Activated T-helper 2 cell treated with anti-CD3 and anti-CD28 coated beads, Interferon-gamma antibody, Interleukin-2, Interleukin-4, amounts not matched to agents 10 μg/mL and 5 μg/mL and 100 μg/mL, durations not matched to agents 14 hours and 24 hours and 36 hours (primary cell): ENCODE measurements around the gene CADM2. TPM values are rescaled to one million over a fixed set of nuclear protein-coding genes. Genes with fewer than 3 reads are reported as not detected.

Experiments
- DNase-seq: peaks from one replicate; pipeline ENCODE4 v3.0.0; 2021; ENCODE audit warnings: low spot score
- H3K27ac Mint-ChIP-seq: one replicate; pipeline ENCODE4 v1.8.0; 2021; ENCODE audit warnings: mixed read lengths
- H3K27me3 Mint-ChIP-seq: one replicate; pipeline ENCODE4 v1.8.0; 2021; ENCODE audit warnings: low read depth, mixed read lengths
- H3K36me3 Mint-ChIP-seq: one replicate; pipeline ENCODE4 v1.8.0; 2021; ENCODE audit warnings: low read depth, mixed read lengths
- H3K4me1 Mint-ChIP-seq: one replicate; pipeline ENCODE4 v1.8.0; 2021; ENCODE audit warnings: low read depth, mixed read lengths
- H3K4me3 Mint-ChIP-seq: one replicate; pipeline ENCODE4 v1.8.0; 2021; ENCODE audit warnings: low read depth, mild to moderate bottlenecking, moderate library complexity, mixed read lengths
- H3K9me3 Mint-ChIP-seq: one replicate; pipeline ENCODE4 v1.8.0; 2021; ENCODE audit warnings: mixed read lengths
- intact Hi-C: fragments of 100-400 bp; cut with micrococcal nuclease; formaldehyde crosslinking; loops from one replicate; pipeline ENCODE4 v1.15.1; 2023
- total RNA-seq: library from RNA; stranded (reverse); gene quantifications from 2 replicates; pipeline ENCODE4 v1.2.3, GENCODE V29; 2022

Gene CADM2
- total RNA-seq, 1 donor from 2014 or later: not detected

DNA sequence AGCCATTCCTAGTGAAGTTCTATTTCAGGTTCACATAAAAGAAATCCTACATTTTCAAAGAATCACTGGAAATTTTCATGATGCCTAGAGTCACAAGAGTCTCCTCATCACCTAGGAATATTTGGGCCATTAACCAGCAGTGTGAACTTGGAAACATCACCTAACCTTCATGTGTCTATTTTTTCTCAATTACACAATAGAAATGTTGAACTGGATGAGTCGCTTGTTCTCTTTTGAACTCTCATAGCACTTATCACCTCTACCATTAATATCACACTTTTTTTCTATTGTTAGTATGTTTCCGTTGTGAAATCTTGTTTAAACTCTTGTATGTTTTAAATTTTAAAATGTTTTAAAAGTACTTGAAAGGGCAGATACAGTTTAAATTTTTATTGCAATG, 371.3 kb downstream of the CADM2 start:
- no peaks in the 10 kb centered on the region for H3K36me3 Mint-ChIP-seq
- no peak for DNase-seq
- H3K4me1 Mint-ChIP-seq: no peaks in the 10 kb centered on the region
- H3K27me3 Mint-ChIP-seq: no peaks in the 10 kb centered on the region
- intact Hi-C loops: no loop called here
- peaks cover 7% of the 10 kb centered on the region for H3K9me3 Mint-ChIP-seq
- H3K4me3 Mint-ChIP-seq: no peak overlapping the region
- H3K27ac Mint-ChIP-seq: no peak overlapping the region

DNA sequence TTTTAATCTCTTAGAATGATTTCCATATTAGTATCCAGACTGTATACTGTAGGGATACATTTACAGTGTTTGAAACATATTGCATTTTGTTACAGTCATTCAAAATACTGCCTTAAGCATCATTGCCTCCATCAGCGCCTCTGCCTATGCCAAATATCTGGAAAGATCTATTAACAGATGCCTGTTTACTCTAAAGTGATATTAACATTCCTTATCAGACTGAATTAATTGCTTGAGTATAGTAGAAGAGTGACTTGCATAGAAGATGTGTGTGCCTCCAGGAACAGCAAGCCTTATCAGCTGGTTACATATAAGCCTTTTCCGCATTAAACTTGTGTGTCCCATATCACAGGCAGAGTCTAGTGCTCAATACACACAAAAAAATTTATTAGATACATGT, 379.1 kb downstream of the CADM2 start:
- Mint-ChIP-seq H3K36me3 (no peaks in the 10 kb centered on the region), H3K27ac (no peak overlapping the region), H3K9me3 (peaks cover 6% of the 10 kb centered on the region), H3K4me3 (no peak overlapping the region), H3K4me1 (no peaks in the 10 kb centered on the region), H3K27me3 (no peaks in the 10 kb centered on the region)
- DNase-seq: no peak
- intact Hi-C loops: no loop called here

- Mint-ChIP-seq H3K27ac (no peak overlapping the region), H3K4me1 (no peaks in the 10 kb centered on the region), H3K4me3 (no peak overlapping the region), H3K36me3 (no peaks in the 10 kb centered on the region), H3K9me3 (peaks cover 5% of the 10 kb centered on the region), H3K27me3 (no peaks in the 10 kb centered on the region)
- intact Hi-C loops: no loop called here
- no peak for DNase-seq
Measured at GRCh38 chr3:85342915-85343314, 384.1 kb downstream of the CADM2 start.

DNA sequence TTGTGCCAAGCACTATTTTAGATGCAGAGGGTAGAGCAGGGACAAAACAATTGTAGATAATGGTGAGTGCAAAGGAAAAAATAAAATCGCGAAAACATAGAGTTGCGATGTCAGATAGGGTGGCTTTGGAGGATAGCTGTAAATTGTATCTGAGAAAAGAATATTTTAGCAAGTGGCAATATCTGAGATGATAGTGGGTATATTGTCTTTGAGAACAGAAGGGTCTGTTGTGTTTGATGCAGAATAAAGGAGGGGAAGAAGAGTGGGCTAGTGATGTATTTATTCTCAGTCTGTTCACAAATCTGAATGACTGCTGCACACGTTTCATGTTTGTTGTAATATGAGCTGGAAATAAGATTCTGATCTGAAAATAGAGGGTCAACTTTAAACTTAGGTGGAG, 396.8 kb downstream of the CADM2 start:
- no peak for DNase-seq
- no peaks in the 10 kb centered on the region for H3K4me1 Mint-ChIP-seq
- intact Hi-C loops: no loop called here
- peaks cover 17% of the 10 kb centered on the region for H3K9me3 Mint-ChIP-seq
- H3K27ac Mint-ChIP-seq: no peak overlapping the region
- no peaks in the 10 kb centered on the region for H3K27me3 Mint-ChIP-seq
- no peak overlapping the region for H3K4me3 Mint-ChIP-seq
- H3K36me3 Mint-ChIP-seq: no peaks in the 10 kb centered on the region

DNA sequence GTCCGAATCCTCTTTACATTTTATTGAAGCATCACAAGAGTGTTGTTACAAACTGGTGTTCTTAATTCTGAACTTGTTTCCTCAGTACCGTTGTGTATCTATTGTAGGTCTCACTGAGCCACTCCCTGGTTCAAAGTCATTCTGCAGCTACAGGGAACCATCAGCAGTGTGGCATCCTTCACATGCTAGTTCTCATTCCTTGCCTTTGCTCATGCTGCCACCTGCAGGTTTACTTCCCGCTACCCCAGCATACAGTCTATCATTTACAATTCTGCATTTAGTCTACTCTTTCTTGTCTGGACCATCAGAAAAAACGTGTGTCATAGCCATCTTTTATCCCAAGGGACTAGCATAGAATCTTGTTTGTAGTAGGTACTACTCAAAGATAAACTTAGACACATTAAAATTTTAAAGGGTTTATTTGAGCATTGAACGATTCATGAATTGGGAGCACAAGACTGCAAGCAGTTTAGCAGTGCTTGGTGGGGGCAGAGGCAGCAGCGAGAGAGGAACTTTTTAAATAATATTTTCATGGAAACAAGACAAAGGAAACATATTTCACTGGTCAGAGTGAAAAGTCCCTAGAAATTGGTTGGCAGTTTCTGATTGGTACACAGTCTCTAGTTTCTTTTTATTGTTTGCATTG, 402.1 kb downstream of the CADM2 start:
- intact Hi-C loops: no loop called here

GRCh38 chr3:85364296-85364909, 405.6 kb downstream of the CADM2 start:
- intact Hi-C loops: no loop called here
- H3K4me1 Mint-ChIP-seq: no peaks in the 10 kb centered on the region
- no peaks in the 10 kb centered on the region for H3K9me3 Mint-ChIP-seq
- no peak overlapping the region for H3K4me3 Mint-ChIP-seq
- H3K36me3 Mint-ChIP-seq: no peaks in the 10 kb centered on the region
- no peak overlapping the region for H3K27ac Mint-ChIP-seq
- H3K27me3 Mint-ChIP-seq: no peaks in the 10 kb centered on the region
- DNase-seq: no peak

More for the DNA sequence above, 402.1 kb downstream of the CADM2 start:
- H3K9me3 Mint-ChIP-seq: peaks cover 4% of the 10 kb centered on the region
- no peak overlapping the region for H3K27ac Mint-ChIP-seq
- DNase-seq: no peak
- H3K4me3 Mint-ChIP-seq: no peak overlapping the region
- no peaks in the 10 kb centered on the region for H3K27me3 Mint-ChIP-seq
- no peaks in the 10 kb centered on the region for H3K4me1 Mint-ChIP-seq
- H3K36me3 Mint-ChIP-seq: no peaks in the 10 kb centered on the region

DNA sequence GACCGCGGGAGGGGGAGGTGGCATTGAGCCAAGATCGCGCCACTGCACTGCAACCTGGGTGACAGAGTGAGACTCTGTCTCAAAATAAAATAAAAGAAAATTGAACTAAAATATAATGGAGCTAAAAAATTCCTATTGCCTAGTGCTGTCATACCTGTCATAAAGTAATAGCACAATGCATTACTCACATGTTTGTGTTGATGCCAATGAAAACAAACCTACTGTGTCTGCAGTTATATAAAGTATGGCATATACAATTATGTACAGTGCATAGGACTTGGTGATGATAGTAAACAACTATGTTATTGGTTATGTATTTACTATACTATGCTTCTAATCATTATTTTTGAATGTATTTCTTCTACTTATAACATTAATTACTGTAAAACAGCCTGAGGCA, 411.6 kb downstream of the CADM2 start:
- intact Hi-C loops: no loop called here
- Mint-ChIP-seq H3K4me3 (no peak overlapping the region), H3K27ac (no peak overlapping the region), H3K27me3 (no peaks in the 10 kb centered on the region), H3K9me3 (peaks cover 9% of the 10 kb centered on the region), H3K4me1 (no peaks in the 10 kb centered on the region), H3K36me3 (no peaks in the 10 kb centered on the region)
- DNase-seq: no peak

DNA sequence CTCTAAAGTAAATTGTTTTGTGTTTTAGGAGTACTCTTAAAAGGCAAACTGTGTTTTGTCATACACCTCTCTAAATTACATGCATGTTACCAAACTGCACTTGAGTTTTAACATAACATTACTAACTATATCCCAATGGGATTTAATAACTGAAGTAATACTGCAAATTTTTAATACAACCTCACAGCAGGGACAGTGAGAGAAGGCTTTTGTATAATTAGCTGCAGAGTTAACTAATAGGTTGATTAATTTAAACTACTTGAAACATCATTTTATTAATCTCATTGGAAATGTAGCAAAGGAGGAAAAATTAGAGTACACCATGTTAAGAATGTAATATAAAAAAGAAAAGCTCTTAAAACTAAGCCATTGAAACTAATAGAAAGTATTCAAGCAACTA, 417.3 kb downstream of the CADM2 start:
- Mint-ChIP-seq H3K27me3 (no peaks in the 10 kb centered on the region), H3K36me3 (no peaks in the 10 kb centered on the region), H3K9me3 (peaks cover 13% of the 10 kb centered on the region), H3K4me1 (no peaks in the 10 kb centered on the region), H3K27ac (no peak overlapping the region), H3K4me3 (no peak overlapping the region)
- no peak for DNase-seq
- intact Hi-C loops: no loop called here

- Mint-ChIP-seq H3K36me3 (no peaks in the 10 kb centered on the region), H3K4me1 (no peaks in the 10 kb centered on the region), H3K27me3 (no peaks in the 10 kb centered on the region), H3K9me3 (peaks cover 15% of the 10 kb centered on the region), H3K27ac (no peak overlapping the region), H3K4me3 (no peak overlapping the region)
- DNase-seq: no peak
- intact Hi-C loops: no loop called here
Measured at GRCh38 chr3:85377115-85377514, 418.3 kb downstream of the CADM2 start.

- Mint-ChIP-seq H3K4me1 (no peaks in the 10 kb centered on the region), H3K4me3 (no peak overlapping the region), H3K36me3 (no peaks in the 10 kb centered on the region), H3K27me3 (no peaks in the 10 kb centered on the region), H3K9me3 (peaks cover 16% of the 10 kb centered on the region), H3K27ac (no peak overlapping the region)
- intact Hi-C loops: no loop called here
- DNase-seq: no peak
Measured at GRCh38 chr3:85384372-85384771, 425.6 kb downstream of the CADM2 start.

GRCh38 chr3:85387913-85388505, 429.2 kb downstream of the CADM2 start:
- H3K4me1 Mint-ChIP-seq: no peaks in the 10 kb centered on the region
- no peak overlapping the region for H3K27ac Mint-ChIP-seq
- H3K36me3 Mint-ChIP-seq: no peaks in the 10 kb centered on the region
- no peak for DNase-seq
- no peaks in the 10 kb centered on the region for H3K27me3 Mint-ChIP-seq
- peaks cover 27% of the 10 kb centered on the region for H3K9me3 Mint-ChIP-seq
- H3K4me3 Mint-ChIP-seq: no peak overlapping the region
- intact Hi-C loops: no loop called here

GRCh38 chr3:85394424-85394823, 435.6 kb downstream of the CADM2 start:
- no peaks in the 10 kb centered on the region for H3K4me1 Mint-ChIP-seq
- no peak for DNase-seq
- no peak overlapping the region for H3K4me3 Mint-ChIP-seq
- no peaks in the 10 kb centered on the region for H3K27me3 Mint-ChIP-seq
- H3K36me3 Mint-ChIP-seq: no peaks in the 10 kb centered on the region
- H3K27ac Mint-ChIP-seq: no peak overlapping the region
- peaks cover 18% of the 10 kb centered on the region for H3K9me3 Mint-ChIP-seq
- intact Hi-C loops: no loop called here

DNA sequence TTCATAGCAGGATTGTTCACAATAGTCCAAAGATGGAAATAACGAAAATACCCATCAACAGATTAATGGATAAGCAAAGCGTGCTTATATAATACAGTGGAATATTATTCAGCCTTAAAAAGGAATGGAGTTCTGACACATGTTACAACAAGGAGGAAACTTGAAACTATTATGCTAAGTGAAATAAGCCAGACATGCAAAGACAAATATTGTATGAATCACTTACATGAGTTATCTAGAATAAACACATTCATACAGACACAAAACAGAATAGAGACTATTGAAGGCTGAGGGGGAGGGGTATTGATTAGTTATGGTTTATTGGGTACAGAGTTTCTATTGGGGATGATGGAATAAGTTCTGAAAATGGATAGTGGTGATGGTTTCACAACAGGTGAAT, 438.6 kb downstream of the CADM2 start:
- intact Hi-C loops: no loop called here
- H3K9me3 Mint-ChIP-seq: peaks cover 4% of the 10 kb centered on the region

More for the DNA sequence above, 438.6 kb downstream of the CADM2 start:
- H3K27ac Mint-ChIP-seq: no peak overlapping the region
- H3K4me1 Mint-ChIP-seq: no peaks in the 10 kb centered on the region
- no peak overlapping the region for H3K4me3 Mint-ChIP-seq
- DNase-seq: no peak
- no peaks in the 10 kb centered on the region for H3K36me3 Mint-ChIP-seq
- no peaks in the 10 kb centered on the region for H3K27me3 Mint-ChIP-seq
